Fibroblast of villous mesenchyme (primary cell): Measurements from ENCODE around the gene CRYBB3. TPM values are rescaled to one million over a fixed set of nuclear protein-coding genes. Genes with fewer than 3 reads are reported as not detected.
"Not testable (repeated sequence)": the region's sequence is repeated elsewhere in the genome, so short reads cannot be mapped to it uniquely, and the experiment has no call there.

Source experiments
- DNase-seq: peaks from one replicate; pipeline ENCODE4 v3.0.0-alpha.2; 2010; ENCODE audit warnings: low read depth
- H3K4me3 ChIP-seq: 2 replicates; pipeline ENCODE4 v1.5.1; 2011; ENCODE audit warnings: low read depth, mild to moderate bottlenecking, low read length
- total RNA-seq: library from RNA; depleted of rRNA; stranded (reverse); fragments of >200 nt; gene quantifications from 2 replicates; pipeline ENCODE4 v1.2.3, GENCODE V29; 2012
- TF ChIP-seq, protein P1 (sequence below): IDR thresholded peaks from 2 replicates; pipeline ENCODE4 v1.5.1; 2012; ENCODE audit warnings: low read depth, mild to moderate bottlenecking, low read length; ENCODE audit not compliant: insufficient read depth

CRYBB3 gene
- total RNA-seq, 1 donor, result not detected

DNA sequence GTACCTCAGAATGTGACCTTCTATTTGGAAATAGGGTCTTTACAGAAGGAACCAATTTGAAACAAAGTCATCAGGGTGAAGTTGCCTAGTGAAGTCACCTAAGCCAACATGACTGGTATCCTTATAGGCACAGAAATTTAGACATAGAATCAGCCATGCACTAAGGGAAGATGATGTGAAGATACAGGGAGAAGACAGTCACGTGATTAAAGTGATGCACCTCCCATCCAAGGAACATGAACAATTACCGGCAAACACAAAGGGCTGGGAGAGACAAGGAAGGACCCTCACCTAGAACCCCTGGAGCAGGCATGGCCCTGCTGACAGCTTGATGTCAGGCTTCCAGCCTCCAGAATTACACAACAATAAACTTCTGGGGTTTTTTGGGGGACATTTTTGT lies 16.6 kb downstream of the CRYBB3 start:
- H3K4me3 ChIP-seq, result no peak overlapping the region
- no peak for DNase-seq
- TF ChIP-seq, protein P1, sequence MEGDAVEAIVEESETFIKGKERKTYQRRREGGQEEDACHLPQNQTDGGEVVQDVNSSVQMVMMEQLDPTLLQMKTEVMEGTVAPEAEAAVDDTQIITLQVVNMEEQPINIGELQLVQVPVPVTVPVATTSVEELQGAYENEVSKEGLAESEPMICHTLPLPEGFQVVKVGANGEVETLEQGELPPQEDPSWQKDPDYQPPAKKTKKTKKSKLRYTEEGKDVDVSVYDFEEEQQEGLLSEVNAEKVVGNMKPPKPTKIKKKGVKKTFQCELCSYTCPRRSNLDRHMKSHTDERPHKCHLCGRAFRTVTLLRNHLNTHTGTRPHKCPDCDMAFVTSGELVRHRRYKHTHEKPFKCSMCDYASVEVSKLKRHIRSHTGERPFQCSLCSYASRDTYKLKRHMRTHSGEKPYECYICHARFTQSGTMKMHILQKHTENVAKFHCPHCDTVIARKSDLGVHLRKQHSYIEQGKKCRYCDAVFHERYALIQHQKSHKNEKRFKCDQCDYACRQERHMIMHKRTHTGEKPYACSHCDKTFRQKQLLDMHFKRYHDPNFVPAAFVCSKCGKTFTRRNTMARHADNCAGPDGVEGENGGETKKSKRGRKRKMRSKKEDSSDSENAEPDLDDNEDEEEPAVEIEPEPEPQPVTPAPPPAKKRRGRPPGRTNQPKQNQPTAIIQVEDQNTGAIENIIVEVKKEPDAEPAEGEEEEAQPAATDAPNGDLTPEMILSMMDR, result no peak

DNA sequence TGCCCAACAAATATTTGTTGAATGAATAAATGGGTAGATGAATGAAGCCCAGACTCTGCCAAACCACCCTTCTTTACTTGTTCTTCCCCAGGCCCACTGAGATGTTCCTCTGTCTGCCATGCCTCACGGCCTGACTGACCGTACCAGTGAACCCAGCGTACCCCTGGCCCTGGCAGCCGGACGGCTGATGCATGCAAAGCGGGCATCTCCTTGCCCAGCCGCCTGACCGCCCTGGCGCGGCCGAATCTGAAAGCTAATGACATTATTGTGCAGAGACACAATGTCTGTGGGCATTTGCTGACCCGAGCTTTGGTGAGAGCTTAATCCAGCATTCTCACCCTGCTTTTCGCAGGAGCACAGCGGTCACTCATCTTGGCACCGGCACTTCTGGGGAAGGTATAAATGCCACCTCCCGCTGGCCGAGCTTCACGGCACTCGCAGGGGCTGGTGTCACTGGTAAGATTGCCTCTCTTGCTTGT lies 19.6 kb downstream of the CRYBB3 start, which contains the start of gene CRYBB2:
Gene CRYBB2 (plus strand): TSS at position 429 of the 479 bp plus-strand sequence. CDS start 1,791 bp downstream, outside the sequence.
- DNase-seq, result no peak
- TF ChIP-seq, protein P1, result no peak
- H3K4me3 ChIP-seq, result no peak within 1 kb of the TSS

GRCh38 chr22:25219948-25220442 lies 20.3 kb downstream of the CRYBB3 start:
- no peak for DNase-seq
- TF ChIP-seq, protein P1, result no peak
- no peak overlapping the region for H3K4me3 ChIP-seq

DNA sequence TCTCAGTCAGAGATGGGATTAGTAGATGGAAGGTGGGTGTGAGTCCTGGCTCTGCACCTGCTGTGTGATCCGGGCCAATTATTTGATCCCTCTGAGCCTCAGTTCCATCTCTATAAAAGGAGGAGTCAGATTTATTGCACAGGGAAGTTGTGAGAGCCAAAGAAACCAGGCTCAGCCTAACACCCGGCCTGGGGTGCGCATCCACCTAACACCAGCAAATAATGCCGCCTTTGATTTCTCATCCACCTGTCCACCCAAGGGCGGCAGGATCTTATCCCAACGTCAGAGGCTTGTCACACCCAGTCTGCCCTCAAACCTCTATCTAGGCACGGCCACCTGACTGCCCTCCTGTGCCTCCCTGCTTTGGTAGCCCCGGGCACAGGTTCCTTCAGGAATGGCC lies 22.1 kb downstream of the CRYBB3 start:
- TF ChIP-seq, protein P1, result no peak
- H3K4me3 ChIP-seq, result no peak overlapping the region
- no peak for DNase-seq

DNA sequence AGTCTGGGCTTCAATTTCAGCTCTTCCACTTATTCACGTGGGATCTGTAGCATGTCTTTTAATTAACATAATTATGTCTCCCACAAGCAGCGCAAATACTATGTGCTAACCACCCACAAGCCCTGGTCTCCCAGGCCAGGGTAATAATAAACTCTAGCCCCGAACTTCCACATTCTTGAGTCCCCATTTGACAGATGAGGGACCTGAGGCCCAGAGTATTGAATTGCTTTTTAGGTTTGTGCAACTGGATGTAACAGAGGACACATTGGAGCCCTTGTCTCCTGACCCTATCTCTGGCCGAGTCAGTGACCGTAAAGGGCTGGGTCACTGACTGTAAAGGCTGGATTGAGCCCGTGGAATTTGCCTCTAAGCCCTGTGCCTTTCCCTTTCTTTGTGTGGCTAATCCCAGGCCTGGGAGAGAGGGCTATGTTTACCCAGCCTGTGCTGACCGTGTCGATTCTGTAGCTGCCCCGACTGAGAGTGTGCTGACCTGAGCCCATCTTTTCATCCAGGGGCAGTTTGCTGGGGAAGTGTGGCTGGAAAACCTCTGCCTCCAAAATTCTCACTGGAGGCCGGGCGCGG lies 23.7 kb downstream of the CRYBB3 start:
- no peak for DNase-seq
- TF ChIP-seq, protein P1, result no peak
- no peak overlapping the region for H3K4me3 ChIP-seq

DNA sequence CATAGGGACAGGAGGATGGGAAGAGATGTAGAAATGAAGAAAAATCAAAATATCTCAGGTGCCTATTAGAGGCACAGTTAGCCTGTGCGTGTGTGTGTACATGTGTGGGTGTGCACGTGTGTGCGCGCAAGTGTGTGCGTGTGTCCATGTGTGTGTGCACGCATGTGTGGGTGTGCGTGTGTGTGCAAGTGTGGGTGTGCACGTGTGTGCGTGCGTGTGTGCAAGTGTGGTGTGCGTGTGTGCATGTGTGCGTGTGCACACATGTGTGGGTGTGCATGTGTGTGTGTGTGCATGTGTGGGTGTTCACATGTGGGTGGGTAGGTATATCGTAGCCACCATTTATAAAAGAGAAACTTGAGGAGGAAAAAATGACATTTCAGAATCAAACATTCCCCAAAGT lies 29.2 kb downstream of the CRYBB3 start:
- DNase-seq, result no peak
- TF ChIP-seq, protein P1, result no peak

GRCh38 chr22:25230760-25231159 lies 31.1 kb downstream of the CRYBB3 start:
- DNase-seq, result not testable (repeated sequence)

More for the DNA sequence above, 29.2 kb downstream of the CRYBB3 start:
- no peak overlapping the region for H3K4me3 ChIP-seq

More at GRCh38 chr22:25230760-25231159, 31.1 kb downstream of the CRYBB3 start:
- not testable (repeated sequence) for H3K4me3 ChIP-seq
